GM12891 (cell line): ENCODE results near the gene KDM4C. TPM values are rescaled to one million over a fixed set of nuclear protein-coding genes. Genes with fewer than 3 reads are reported as not detected.
"Not testable (repeated sequence)": the region's sequence is repeated elsewhere in the genome, so short reads cannot be mapped to it uniquely, and the experiment has no call there.

Experiments
- DNase-seq: peaks from one replicate; pipeline ENCODE4 v3.0.0; 2011; ENCODE audit warnings: low spot score; ENCODE audit not compliant: insufficient read length
- FAIRE-seq: peaks from 2 replicates; lab custom pipeline; 2011; peaks lifted over from hg19 to GRCh38; lab: Jason Lieb, UNC
- PAX5 ChIP-seq: IDR thresholded peaks from 2 replicates; pipeline ENCODE4 v1.6.1; 2011; ENCODE audit warnings: low read length, moderate library complexity, mild to moderate bottlenecking; ENCODE audit not compliant: insufficient read depth, severe bottlenecking
- POLR2A ChIP-seq: IDR thresholded peaks from 2 replicates; pipeline ENCODE4 v1.6.1; 2011; ENCODE audit warnings: low read depth, low read length, control low read depth
- POLR2AphosphoS5 ChIP-seq: IDR thresholded peaks from 2 replicates; pipeline ENCODE4 v1.6.1; 2011; ENCODE audit warnings: low read depth, low read length, control low read depth
- POU2F2 ChIP-seq: IDR thresholded peaks from 2 replicates; pipeline ENCODE4 v1.6.1; 2011; ENCODE audit warnings: low read depth, mild to moderate bottlenecking, control low read depth, low read length, moderate library complexity
- SPI1 ChIP-seq: IDR thresholded peaks from 2 replicates; pipeline ENCODE4 v1.6.1; 2011; ENCODE audit warnings: low read depth, low read length, control low read depth
- TAF1 ChIP-seq: IDR thresholded peaks from 2 replicates; pipeline ENCODE4 v1.6.1; 2011; ENCODE audit warnings: low read depth, low read length, control low read depth
- polyA plus RNA-seq: library from polyadenylated mRNA; unstranded; fragments of >200 nt; gene quantifications from one replicate; pipeline ENCODE4 v1.2.1, GENCODE V29; 2012; ENCODE audit warnings: low read depth, missing spikeins, inconsistent platforms; ENCODE audit not compliant: missing spikeins

KDM4C gene
- polyA plus RNA-seq = 17.4 TPM

GRCh38 chr9:6757456-6758247 is at the start of gene KDM4C:
Gene KDM4C (plus strand): TSS chr9:6757973. CDS start chr9:6792989, 35,016 bp downstream.
- DNase-seq (peak; percentile 93), FAIRE-seq (peak; percentile 99)
- TF ChIP-seq POLR2A = peak; percentile 94
- TF ChIP-seq PAX5 = no peak
- peak; percentile 66 for TF ChIP-seq TAF1
- peak; percentile 74 for TF ChIP-seq POU2F2
- TF ChIP-seq POLR2AphosphoS5 = peak; percentile 96
- TF ChIP-seq SPI1 = peak; percentile 34; the same call in 1 of the 2 replicates

- TF ChIP-seq SPI1 = peak; percentile 35
- no peak for TF ChIP-seq POLR2A
These were observed 49.0 kb upstream of the KDM4C start for GRCh38 chr9:6708732-6709131.

GRCh38 chr9:6711403-6711802 is 46.4 kb upstream of the KDM4C start:
- DNase-seq (no peak), FAIRE-seq (no peak)
- no peak for TF ChIP-seq POU2F2
- TF ChIP-seq POLR2A = no peak
- TF ChIP-seq POLR2AphosphoS5 = no peak
- TF ChIP-seq TAF1 = no peak
- no peak for TF ChIP-seq PAX5
- TF ChIP-seq SPI1 = no peak

More at GRCh38 chr9:6708732-6709131, 49.0 kb upstream of the KDM4C start:
- FAIRE-seq = no peak
- DNase-seq = no peak

GRCh38 chr9:6712041-6712440 is 45.7 kb upstream of the KDM4C start:
- FAIRE-seq (no peak), DNase-seq (no peak)
- TF ChIP-seq SPI1 (no peak), POU2F2 (no peak), TAF1 (no peak), PAX5 (no peak), POLR2AphosphoS5 (no peak), POLR2A (no peak)

GRCh38 chr9:6714176-6714575 is 43.6 kb upstream of the KDM4C start:
- TF ChIP-seq TAF1 = no peak
- no peak for TF ChIP-seq POU2F2
- no peak for TF ChIP-seq POLR2A
- no peak for TF ChIP-seq SPI1
- no peak for TF ChIP-seq POLR2AphosphoS5
- no peak for TF ChIP-seq PAX5
- no peak for FAIRE-seq
- DNase-seq = no peak

- FAIRE-seq, DNase-seq: not testable (repeated sequence)
These were observed 42.5 kb upstream of the KDM4C start for GRCh38 chr9:6715153-6715754.

- FAIRE-seq (peak; percentile 90), DNase-seq (no peak)
- TF ChIP-seq POU2F2 (0 out of 2 replicates have a peak, but pooled peaks have one; percentile 11), SPI1 (no peak), TAF1 (peak; percentile 80), POLR2AphosphoS5 (peak; percentile 67), PAX5 (no peak), POLR2A (peak; percentile 77)
These were observed 41.8 kb upstream of the KDM4C start for GRCh38 chr9:6715755-6716643.

- no peak for TF ChIP-seq TAF1
- TF ChIP-seq SPI1 = no peak
- TF ChIP-seq PAX5 = no peak
- TF ChIP-seq POU2F2 = no peak
- TF ChIP-seq POLR2AphosphoS5 = no peak
- no peak for TF ChIP-seq POLR2A
- peak; percentile 9 for FAIRE-seq
- no peak for DNase-seq
These were observed 41.0 kb upstream of the KDM4C start for GRCh38 chr9:6716766-6717165.

GRCh38 chr9:6723881-6724420 is 33.8 kb upstream of the KDM4C start:
- DNase-seq (no peak), FAIRE-seq (peak; percentile 52)
- TF ChIP-seq SPI1 = no peak
- no peak for TF ChIP-seq POLR2A
- no peak for TF ChIP-seq TAF1
- TF ChIP-seq PAX5 = no peak
